Measurements from ENCODE around the gene TNK1.
A peak's percentile ranks its signal among the peaks of the same experiment; 100 is the strongest.
"Not testable (repeated sequence)": the region's sequence is repeated elsewhere in the genome, so short reads cannot be mapped to it uniquely, and the experiment has no call there.

The TNK1 gene

DNA sequence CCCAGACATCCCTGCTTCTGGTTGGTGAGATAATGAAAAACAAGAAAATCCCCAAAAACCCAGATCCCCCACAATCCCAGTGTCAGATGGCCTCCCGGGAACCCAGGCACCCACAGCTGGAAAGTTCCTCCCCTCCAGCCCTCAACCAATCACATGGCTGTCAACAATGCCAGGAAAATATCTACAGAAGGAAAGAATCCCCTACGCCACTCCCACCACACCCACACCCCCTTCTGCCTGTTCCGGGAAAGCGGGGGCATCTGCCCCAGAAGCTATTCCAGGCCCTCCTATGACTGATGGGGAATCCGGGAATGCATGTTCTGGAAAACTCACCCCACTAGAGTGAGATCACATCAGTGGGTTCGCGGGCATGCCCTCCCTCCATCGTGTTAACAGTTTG lies 24.1 kb upstream of the TNK1 start:
- Histone ChIP-seq H3K27ac (ENCODE audit: low read length) (no peak overlapping the region), H3K36me3 (ENCODE audit: insufficient read depth, low read depth, low read length) (no peaks in the 10 kb centered on the region), H3K4me3 (ENCODE audit: low read length) (no peak overlapping the region)

DNA sequence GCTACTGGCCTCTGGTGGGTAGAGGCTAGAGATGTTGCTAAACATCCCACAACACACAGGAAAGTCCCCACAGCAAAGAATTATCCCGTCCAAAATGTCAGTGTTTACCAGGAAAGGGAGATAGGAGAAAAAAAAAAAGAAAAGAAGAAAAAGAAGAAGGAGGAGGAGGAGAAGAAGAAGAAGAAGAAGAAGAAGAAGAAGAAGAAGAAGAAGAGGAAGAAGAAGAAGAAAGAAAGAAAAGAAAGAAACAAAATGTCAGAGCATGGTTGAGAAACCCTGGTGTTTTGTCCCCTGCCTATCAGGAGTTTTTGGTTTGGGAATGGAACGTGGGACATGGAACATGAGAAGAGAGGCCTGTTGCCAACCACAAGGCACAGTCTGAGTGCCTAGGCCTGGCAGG lies 23.5 kb upstream of the TNK1 start:
- Histone ChIP-seq H3K9ac (ENCODE audit: low read depth, low read length) (no peak overlapping the region), H3K27ac (ENCODE audit: low read length) (no peak overlapping the region), H3K27me3 (ENCODE audit: insufficient read depth, low read length) (peaks cover 8% of the 10 kb centered on the region; the same call in 1 of the 2 replicates), H3K9me3 (ENCODE audit: insufficient read depth, low read depth, low read length) (no peaks in the 10 kb centered on the region), H3K36me3 (ENCODE audit: insufficient read depth, low read depth, low read length) (no peaks in the 10 kb centered on the region), H3K4me1 (ENCODE audit: insufficient read depth, low read length) (peaks cover 15% of the 10 kb centered on the region), H3K4me3 (ENCODE audit: low read length) (no peak overlapping the region)

More for the DNA sequence above, 24.1 kb upstream of the TNK1 start:
- Histone ChIP-seq H3K9ac (ENCODE audit: low read depth, low read length) (no peak overlapping the region), H3K9me3 (ENCODE audit: insufficient read depth, low read depth, low read length) (no peaks in the 10 kb centered on the region), H3K27me3 (ENCODE audit: insufficient read depth, low read length) (peaks cover 8% of the 10 kb centered on the region; the same call in 1 of the 2 replicates), H3K4me1 (ENCODE audit: insufficient read depth, low read length) (peaks cover 15% of the 10 kb centered on the region)

DNA sequence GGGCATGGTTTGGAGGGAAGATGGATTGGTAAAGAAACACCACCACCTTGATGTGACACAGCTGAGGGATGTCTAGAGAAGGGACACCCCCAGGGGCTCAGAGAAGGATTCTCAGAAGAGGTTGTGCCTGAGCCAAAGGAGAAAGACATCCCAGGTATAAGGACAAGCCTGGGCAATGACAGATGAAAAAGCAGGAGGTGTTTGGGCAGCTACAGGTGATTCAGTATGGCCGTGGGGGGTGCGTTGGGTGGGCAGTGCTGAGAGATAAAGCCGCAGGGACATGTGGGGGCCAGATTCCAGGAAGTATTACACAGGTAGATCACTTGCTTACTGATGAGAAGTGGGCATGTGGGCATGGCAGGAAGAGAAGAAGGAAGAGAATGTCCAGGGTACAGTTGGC lies 19.0 kb upstream of the TNK1 start:
- no peaks in the 10 kb centered on the region for H3K27me3 ChIP-seq (ENCODE audit: insufficient read depth, low read length)
- H3K4me1 ChIP-seq (ENCODE audit: insufficient read depth, low read length), result no peaks in the 10 kb centered on the region
- H3K36me3 ChIP-seq (ENCODE audit: insufficient read depth, low read depth, low read length), result no peaks in the 10 kb centered on the region
- H3K27ac ChIP-seq (ENCODE audit: low read length), result no peak overlapping the region
- no peak overlapping the region for H3K9ac ChIP-seq (ENCODE audit: low read depth, low read length)
- no peaks in the 10 kb centered on the region for H3K9me3 ChIP-seq (ENCODE audit: insufficient read depth, low read depth, low read length)
- H3K4me3 ChIP-seq (ENCODE audit: low read length), result no peak overlapping the region

DNA sequence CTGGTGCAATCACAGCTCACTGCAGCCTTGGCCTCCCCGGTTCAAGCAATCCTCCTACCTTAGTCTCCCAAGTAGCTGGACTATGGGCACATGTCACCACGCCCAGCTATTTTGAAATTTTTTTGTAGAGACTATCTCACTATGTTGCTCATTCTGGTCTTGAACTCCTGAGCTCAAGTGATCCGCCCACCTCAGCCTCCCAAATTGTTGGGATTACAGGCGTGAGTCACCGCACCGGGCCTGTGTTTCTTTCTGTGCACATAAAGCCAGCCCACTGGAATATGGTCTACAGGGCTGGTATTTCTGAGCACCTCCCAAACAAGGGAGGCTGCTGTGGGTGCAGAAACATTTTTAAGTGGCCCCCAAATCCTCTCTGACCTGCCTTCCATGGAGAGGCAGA lies 17.6 kb upstream of the TNK1 start:
- no peaks in the 10 kb centered on the region for H3K27me3 ChIP-seq (ENCODE audit: insufficient read depth, low read length)
- no peaks in the 10 kb centered on the region for H3K36me3 ChIP-seq (ENCODE audit: insufficient read depth, low read depth, low read length)
- no peak overlapping the region for H3K27ac ChIP-seq (ENCODE audit: low read length)
- no peaks in the 10 kb centered on the region for H3K9me3 ChIP-seq (ENCODE audit: insufficient read depth, low read depth, low read length)
- peaks cover 3% of the 10 kb centered on the region; the same call in 1 of the 2 replicates for H3K4me1 ChIP-seq (ENCODE audit: insufficient read depth, low read length)
- no peak overlapping the region for H3K4me3 ChIP-seq (ENCODE audit: low read length)
- no peak overlapping the region for H3K9ac ChIP-seq (ENCODE audit: low read depth, low read length)

DNA sequence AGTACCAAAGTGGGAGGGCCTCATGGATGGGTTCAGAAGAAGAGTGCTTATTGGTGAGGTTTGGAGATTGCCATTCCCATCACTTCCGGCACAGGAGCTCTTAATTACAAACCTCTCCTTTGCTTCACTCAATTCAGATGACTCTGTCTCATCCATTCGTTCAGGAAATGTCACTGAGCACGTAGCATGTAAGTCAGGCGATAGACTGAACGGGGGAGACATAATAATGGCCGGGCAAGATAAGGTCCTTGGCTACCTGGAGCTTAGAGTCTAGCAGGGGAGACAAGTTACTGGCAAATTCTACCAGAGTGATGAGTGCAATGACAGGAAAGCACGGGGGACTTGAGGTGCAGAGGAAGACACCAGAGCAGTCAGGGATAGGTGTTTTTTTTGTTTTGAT lies 14.9 kb upstream of the TNK1 start:
- not testable (repeated sequence) for H3K9ac ChIP-seq (ENCODE audit: low read depth, low read length); H3K27me3 ChIP-seq (ENCODE audit: insufficient read depth, low read length); H3K36me3 ChIP-seq (ENCODE audit: insufficient read depth, low read depth, low read length); H3K4me1 ChIP-seq (ENCODE audit: insufficient read depth, low read length); H3K4me3 ChIP-seq (ENCODE audit: low read length); H3K27ac ChIP-seq (ENCODE audit: low read length); H3K9me3 ChIP-seq (ENCODE audit: insufficient read depth, low read depth, low read length)

DNA sequence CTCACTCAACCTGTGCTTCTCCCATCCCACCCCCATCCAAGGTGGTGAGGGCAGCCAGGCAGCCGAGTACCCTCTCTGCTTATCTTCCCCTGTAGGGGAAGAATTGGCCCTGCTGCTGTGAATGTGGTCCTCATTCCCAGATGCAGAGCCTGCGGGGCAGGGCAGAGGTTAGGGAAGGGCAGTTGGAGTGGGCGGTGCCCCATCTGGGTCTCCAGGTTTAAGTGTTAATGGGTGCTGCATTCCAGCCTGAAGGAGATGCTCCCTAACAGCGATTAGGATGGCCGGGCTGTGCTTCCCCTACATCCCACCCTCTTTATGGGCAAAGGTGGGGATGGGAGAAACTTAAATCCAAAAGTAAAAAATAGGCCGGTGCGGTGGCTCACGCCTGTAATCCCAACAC lies 13.8 kb upstream of the TNK1 start:
- Histone ChIP-seq H3K4me1 (ENCODE audit: insufficient read depth, low read length) (peaks cover 3% of the 10 kb centered on the region; the same call in 1 of the 2 replicates), H3K4me3 (ENCODE audit: low read length) (no peak overlapping the region), H3K9me3 (ENCODE audit: insufficient read depth, low read depth, low read length) (no peaks in the 10 kb centered on the region), H3K27ac (ENCODE audit: low read length) (no peak overlapping the region), H3K27me3 (ENCODE audit: insufficient read depth, low read length) (peaks cover 7% of the 10 kb centered on the region; the same call in 1 of the 2 replicates), H3K36me3 (ENCODE audit: insufficient read depth, low read depth, low read length) (no peaks in the 10 kb centered on the region), H3K9ac (ENCODE audit: low read depth, low read length) (no peak overlapping the region)

DNA sequence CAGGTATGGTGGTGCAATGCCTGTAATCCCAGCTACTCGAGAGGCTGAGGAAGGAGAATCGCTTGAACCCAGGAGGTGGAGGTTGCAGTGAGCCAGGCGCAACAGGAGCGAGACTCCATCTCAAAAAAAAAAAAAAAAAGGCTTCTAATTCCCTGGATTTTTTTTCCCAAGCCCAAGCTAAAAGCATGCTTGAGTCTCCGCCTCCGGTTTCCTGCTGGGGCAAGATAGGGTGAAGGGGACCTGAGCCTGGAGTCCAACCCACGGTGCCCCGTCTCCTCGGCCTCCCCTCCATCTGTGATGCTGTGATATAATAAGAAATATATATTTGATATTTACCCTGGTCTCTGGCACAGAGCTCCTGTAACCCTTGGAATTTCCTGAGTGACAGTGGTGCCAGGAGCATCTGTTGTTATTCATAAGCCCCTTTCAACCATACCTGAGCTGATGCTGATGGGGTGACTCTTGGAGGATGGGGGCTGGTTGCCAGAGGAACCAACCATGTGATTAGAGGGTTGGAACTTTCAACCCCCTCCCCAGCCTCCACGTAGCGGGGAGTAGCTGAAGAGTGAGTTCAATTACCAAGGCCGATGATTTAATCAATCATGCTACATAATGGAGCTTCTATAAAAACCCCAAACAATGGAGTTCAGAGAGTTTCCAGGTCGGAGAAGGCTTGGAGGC lies 12.8 kb upstream of the TNK1 start:
- H3K4me1 ChIP-seq (ENCODE audit: insufficient read depth, low read length), result peaks cover 3% of the 10 kb centered on the region; the same call in 1 of the 2 replicates
- no peaks in the 10 kb centered on the region for H3K9me3 ChIP-seq (ENCODE audit: insufficient read depth, low read depth, low read length)
- no peaks in the 10 kb centered on the region for H3K36me3 ChIP-seq (ENCODE audit: insufficient read depth, low read depth, low read length)
- H3K27ac ChIP-seq (ENCODE audit: low read length), result no peak overlapping the region
- peak overlapping the region; percentile 40; the same call in 1 of the 2 replicates for H3K4me3 ChIP-seq (ENCODE audit: low read length)
- H3K9ac ChIP-seq (ENCODE audit: low read depth, low read length), result no peak overlapping the region
- H3K27me3 ChIP-seq (ENCODE audit: insufficient read depth, low read length), result peaks cover 7% of the 10 kb centered on the region; the same call in 1 of the 2 replicates

DNA sequence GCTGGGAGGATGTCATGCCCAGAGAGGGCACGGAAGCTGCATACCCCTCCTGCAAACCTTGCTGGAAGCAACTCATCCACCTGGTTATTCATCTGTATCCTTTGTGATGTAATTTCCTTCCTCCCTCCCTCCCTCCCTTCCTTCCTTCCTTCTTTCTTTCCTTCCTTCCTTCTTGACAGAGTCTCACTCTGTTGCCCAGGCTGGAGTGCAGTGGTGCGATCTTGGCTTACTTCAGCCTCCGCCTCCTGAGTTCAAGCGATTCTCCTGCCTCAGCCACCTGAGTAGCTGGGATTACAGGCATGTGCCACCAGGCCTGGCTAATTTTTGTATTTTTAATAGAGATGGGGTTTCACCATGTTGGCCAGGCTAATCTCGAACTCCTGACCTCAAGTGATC lies 12.3 kb upstream of the TNK1 start:
- not testable (repeated sequence) for H3K36me3 ChIP-seq (ENCODE audit: insufficient read depth, low read depth, low read length); H3K27ac ChIP-seq (ENCODE audit: low read length); H3K4me1 ChIP-seq (ENCODE audit: insufficient read depth, low read length); H3K27me3 ChIP-seq (ENCODE audit: insufficient read depth, low read length); H3K9ac ChIP-seq (ENCODE audit: low read depth, low read length); H3K9me3 ChIP-seq (ENCODE audit: insufficient read depth, low read depth, low read length)
- H3K4me3 ChIP-seq (ENCODE audit: low read length), result peak overlapping the region; percentile 40; the same call in 1 of the 2 replicates

DNA sequence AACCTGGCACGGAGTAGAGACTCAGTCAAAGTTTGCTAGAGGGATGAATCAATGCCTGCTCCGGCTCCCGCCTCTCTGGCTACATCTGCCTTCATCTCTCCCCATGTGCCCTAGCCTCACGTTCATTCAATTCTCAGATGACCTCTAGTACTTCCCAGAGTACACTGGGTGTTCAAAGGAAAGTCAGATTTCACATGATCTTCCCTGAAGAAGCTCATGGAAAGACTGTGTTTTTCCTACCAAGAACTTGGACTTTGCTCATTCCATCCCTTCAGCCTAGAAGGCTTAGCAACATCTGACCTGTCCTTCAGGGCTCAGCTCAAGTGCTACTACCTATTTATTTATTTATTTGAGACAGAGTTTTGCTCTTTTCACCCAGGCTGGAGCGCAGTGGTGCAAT lies 11.1 kb upstream of the TNK1 start:
- Histone ChIP-seq H3K27me3 (ENCODE audit: insufficient read depth, low read length) (peaks cover 7% of the 10 kb centered on the region; the same call in 1 of the 2 replicates), H3K4me3 (ENCODE audit: low read length) (no peak overlapping the region), H3K9ac (ENCODE audit: low read depth, low read length) (no peak overlapping the region), H3K9me3 (ENCODE audit: insufficient read depth, low read depth, low read length) (no peaks in the 10 kb centered on the region), H3K27ac (ENCODE audit: low read length) (no peak overlapping the region), H3K4me1 (ENCODE audit: insufficient read depth, low read length) (peaks cover 3% of the 10 kb centered on the region; the same call in 1 of the 2 replicates), H3K36me3 (ENCODE audit: insufficient read depth, low read depth, low read length) (no peaks in the 10 kb centered on the region)

DNA sequence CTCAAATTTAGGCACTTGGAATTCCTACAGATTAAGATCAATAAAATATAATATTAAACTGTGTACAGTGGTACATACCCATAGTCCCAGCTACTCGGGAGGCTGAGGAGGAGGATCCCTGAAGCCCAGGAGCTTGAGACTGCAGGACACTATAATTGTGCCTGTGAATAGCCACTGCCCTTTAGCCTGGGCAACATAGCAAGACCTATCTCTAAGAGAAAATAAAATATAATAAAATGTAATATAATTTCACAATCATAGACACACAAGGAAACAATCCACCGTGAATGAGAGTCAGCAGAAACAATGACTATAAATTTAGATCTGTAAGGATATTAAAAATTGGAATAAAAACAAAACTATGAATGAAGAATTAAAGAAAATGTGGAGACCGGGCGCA lies 10.0 kb upstream of the TNK1 start:
- Histone ChIP-seq H3K27ac (ENCODE audit: low read length) (no peak overlapping the region), H3K27me3 (ENCODE audit: insufficient read depth, low read length) (peaks cover 7% of the 10 kb centered on the region; the same call in 1 of the 2 replicates), H3K9ac (ENCODE audit: low read depth, low read length) (no peak overlapping the region), H3K9me3 (ENCODE audit: insufficient read depth, low read depth, low read length) (no peaks in the 10 kb centered on the region), H3K36me3 (ENCODE audit: insufficient read depth, low read depth, low read length) (no peaks in the 10 kb centered on the region), H3K4me3 (ENCODE audit: low read length) (no peak overlapping the region), H3K4me1 (ENCODE audit: insufficient read depth, low read length) (peaks cover 3% of the 10 kb centered on the region; the same call in 1 of the 2 replicates)

DNA sequence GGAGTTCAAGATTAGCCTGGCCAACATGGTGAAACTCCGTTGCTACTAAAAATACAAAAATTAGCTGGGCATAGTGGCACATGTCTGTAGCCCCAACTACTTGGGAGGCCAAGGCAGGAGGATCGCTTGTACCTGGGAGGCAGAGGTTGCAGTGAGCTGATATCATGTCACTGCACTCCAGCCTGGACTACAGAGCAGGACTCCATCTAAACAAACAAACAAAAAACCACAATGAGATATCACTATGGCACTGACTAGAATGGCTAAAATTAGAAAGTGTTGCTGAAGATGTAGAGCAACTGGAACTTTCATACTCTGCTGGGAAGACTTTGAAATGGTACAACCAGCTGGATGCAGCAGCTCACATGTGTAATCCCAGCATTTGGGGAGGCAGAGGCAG lies 6.5 kb upstream of the TNK1 start:
- Histone ChIP-seq H3K27ac (ENCODE audit: low read length) (no peak overlapping the region), H3K4me1 (ENCODE audit: insufficient read depth, low read length) (no peaks in the 10 kb centered on the region), H3K9ac (ENCODE audit: low read depth, low read length) (no peak overlapping the region), H3K4me3 (ENCODE audit: low read length) (no peak overlapping the region), H3K36me3 (ENCODE audit: insufficient read depth, low read depth, low read length) (no peaks in the 10 kb centered on the region), H3K27me3 (ENCODE audit: insufficient read depth, low read length) (peaks cover 9% of the 10 kb centered on the region), H3K9me3 (ENCODE audit: insufficient read depth, low read depth, low read length) (no peaks in the 10 kb centered on the region)

DNA sequence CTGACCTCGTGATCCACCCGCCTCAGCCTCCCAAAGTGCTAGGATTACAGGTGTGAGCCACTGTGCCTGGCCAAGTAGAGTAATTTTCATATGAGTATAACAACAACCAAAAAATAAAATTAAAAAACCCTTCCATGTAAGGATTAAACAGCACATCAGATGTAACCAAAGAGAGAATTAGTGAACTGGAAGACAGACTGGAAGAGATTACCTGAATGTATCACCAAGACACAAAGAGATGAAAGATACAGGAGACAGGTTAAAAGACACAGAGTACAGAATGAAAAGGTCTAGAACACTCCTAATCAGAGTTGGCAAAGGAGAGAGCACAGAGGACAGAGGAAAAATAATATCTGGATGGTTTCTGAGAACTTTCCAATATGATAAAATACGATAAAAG lies 1.8 kb upstream of the TNK1 start:
- H3K27ac ChIP-seq (ENCODE audit: low read length), result no peak overlapping the region
- no peak overlapping the region for H3K9ac ChIP-seq (ENCODE audit: low read depth, low read length)
- H3K4me3 ChIP-seq (ENCODE audit: low read length), result no peak overlapping the region
- H3K27me3 ChIP-seq (ENCODE audit: insufficient read depth, low read length), result peaks cover 50% of the 10 kb centered on the region
- H3K4me1 ChIP-seq (ENCODE audit: insufficient read depth, low read length), result no peaks in the 10 kb centered on the region
- no peaks in the 10 kb centered on the region for H3K36me3 ChIP-seq (ENCODE audit: insufficient read depth, low read depth, low read length)
- no peaks in the 10 kb centered on the region for H3K9me3 ChIP-seq (ENCODE audit: insufficient read depth, low read depth, low read length)
